Fibroblast of the aortic adventitia (primary cell): Measurements from ENCODE around the gene EDIL3. TPM values are rescaled to one million over a fixed set of nuclear protein-coding genes. Genes with fewer than 3 reads are reported as not detected.

Source experiments
- DNase-seq: peaks from one replicate; pipeline ENCODE4 v3.0.0-alpha.2; 2010; ENCODE audit warnings: low read depth
- H3K4me3 ChIP-seq: 2 replicates; pipeline ENCODE4 v1.5.1; 2011; ENCODE audit warnings: low read depth, mild to moderate bottlenecking, control low read depth, low read length, moderate library complexity
- total RNA-seq: library from RNA; depleted of rRNA; stranded (reverse); fragments of >200 nt; gene quantifications from 2 replicates; pipeline ENCODE4 v1.2.3, GENCODE V29; 2012; ENCODE audit warnings: low replicate concordance
- TF ChIP-seq, protein P1 (sequence below): IDR thresholded peaks from 2 replicates; pipeline ENCODE4 v1.5.1; 2011; ENCODE audit warnings: mild to moderate bottlenecking, low read length, control low read depth, inconsistent platforms; ENCODE audit not compliant: insufficient read depth

The EDIL3 gene
- total RNA-seq, 1 donor = 248 TPM

DNA sequence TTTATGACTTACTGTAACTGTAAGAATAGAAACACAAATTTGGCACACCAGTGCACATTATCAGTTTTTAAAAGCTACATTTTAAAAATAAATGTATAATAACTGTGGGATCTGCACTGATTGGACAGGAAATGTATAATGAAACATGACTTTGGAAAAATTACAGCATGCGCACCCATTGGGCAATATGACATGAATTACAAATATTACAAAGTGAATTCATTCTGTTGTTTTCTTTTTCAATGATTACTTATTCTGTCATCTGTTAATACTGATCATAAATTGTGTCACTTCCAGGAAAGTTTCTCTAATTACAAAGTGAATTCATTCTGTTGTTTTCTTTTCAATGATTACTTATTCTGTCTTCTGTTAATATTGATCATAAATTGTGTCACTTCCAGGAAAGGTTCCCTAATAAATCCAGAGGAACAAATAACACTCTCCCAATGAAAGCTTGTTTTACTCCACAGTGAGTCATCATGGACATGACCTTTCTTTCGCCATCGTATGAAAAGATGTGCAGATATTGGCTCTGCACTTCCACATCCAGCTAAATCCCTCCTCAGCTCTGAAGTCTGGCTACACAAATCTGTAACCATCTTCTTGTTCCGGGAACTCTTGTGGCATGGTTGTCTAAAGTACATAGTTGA is 367.0 kb downstream of the EDIL3 start:
- TF ChIP-seq, protein P1, sequence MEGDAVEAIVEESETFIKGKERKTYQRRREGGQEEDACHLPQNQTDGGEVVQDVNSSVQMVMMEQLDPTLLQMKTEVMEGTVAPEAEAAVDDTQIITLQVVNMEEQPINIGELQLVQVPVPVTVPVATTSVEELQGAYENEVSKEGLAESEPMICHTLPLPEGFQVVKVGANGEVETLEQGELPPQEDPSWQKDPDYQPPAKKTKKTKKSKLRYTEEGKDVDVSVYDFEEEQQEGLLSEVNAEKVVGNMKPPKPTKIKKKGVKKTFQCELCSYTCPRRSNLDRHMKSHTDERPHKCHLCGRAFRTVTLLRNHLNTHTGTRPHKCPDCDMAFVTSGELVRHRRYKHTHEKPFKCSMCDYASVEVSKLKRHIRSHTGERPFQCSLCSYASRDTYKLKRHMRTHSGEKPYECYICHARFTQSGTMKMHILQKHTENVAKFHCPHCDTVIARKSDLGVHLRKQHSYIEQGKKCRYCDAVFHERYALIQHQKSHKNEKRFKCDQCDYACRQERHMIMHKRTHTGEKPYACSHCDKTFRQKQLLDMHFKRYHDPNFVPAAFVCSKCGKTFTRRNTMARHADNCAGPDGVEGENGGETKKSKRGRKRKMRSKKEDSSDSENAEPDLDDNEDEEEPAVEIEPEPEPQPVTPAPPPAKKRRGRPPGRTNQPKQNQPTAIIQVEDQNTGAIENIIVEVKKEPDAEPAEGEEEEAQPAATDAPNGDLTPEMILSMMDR = no peak
- H3K4me3 ChIP-seq = no peak overlapping the region
- DNase-seq = peak; percentile 16

DNA sequence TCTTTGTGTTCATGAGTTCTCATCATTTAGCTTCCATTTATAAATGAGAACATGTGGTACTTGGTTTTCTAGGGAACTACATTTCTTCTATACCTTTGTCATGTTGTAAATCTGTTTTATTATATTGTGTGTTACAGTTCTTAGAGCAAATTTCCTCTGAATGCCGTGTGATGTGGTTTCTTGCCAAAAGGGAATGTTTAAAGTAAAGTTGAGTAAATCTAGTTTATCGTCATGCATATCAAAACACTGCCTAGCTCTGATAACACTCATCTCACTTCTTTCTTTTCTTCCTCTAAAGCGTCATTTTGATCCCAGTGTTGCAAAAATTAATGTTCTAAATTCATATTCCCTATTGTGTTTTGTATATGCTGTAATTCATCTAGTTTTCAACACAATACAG is 368.6 kb downstream of the EDIL3 start:
- TF ChIP-seq, protein P1 = no peak
- no peak for DNase-seq
- no peak overlapping the region for H3K4me3 ChIP-seq

DNA sequence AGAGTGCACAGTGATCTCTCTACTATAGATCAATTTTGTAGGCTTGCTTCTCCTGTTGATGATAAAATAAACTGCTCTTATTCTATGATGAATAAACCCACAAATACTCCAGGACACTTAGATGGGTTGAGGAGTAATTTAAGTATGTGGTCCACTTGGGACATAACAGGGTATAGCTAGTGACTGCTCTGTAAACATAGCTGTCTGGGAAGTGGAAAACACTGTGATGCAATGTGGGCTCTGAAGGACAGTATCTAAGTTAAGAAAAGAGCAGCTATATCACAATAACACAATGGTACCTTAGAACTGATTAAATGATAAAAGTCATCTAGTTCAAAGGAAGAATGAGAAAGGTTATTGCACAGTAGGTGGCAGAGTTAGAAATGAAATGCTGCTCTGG is 369.7 kb downstream of the EDIL3 start:
- no peak for DNase-seq
- no peak overlapping the region for H3K4me3 ChIP-seq
- TF ChIP-seq, protein P1 = no peak

DNA sequence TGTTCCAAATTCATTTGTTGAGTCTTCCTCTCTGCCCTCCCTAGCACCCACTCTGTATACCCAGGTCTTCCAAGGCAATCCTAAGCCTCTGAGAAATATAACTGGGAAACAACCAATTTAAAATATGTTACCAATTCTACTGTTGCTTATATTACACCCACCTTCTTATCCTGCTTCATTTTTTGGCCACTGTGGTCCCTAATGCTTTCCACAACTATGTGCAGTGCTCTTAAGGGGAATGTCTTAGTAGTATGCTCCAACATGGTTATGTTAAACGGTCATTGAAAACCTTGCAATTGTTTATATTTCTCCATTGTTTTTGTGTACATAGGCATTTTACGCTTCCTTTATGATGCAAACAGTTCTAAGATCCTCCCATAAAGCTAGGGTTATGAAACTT is 390.9 kb downstream of the EDIL3 start:
- H3K4me3 ChIP-seq = no peak overlapping the region
- DNase-seq = no peak
- TF ChIP-seq, protein P1 = no peak

DNA sequence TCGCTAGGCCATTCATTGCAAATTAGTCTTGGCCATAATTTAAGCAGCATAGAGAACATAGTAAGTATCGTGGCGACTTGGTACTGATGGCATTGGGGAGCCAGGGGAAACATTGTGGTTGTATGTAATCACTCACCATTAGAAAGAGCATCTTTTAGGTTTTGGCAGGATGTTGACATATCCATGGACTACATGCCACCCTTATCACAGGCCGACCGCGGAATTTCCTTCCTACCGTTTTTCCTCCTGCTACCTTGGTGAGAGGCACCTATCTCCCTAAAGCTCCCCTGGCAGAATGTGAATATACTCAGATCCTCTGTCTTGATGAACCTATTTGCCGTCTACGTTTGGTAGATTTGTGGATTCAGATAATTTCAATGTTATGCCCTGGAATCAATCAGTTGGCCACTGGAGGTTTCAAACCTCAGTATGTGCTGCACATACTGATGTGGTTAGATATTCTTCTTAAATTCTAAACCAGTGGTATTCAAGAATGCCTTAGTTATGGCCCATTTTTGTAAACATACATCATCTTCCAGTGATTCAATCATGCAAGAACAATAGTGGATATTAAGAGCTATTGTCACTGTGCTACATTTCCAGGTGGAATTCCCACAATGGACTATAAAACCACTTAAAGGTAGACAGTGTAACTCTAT is 393.0 kb downstream of the EDIL3 start:
- TF ChIP-seq, protein P1 = no peak
- no peak for DNase-seq
- no peak overlapping the region for H3K4me3 ChIP-seq

DNA sequence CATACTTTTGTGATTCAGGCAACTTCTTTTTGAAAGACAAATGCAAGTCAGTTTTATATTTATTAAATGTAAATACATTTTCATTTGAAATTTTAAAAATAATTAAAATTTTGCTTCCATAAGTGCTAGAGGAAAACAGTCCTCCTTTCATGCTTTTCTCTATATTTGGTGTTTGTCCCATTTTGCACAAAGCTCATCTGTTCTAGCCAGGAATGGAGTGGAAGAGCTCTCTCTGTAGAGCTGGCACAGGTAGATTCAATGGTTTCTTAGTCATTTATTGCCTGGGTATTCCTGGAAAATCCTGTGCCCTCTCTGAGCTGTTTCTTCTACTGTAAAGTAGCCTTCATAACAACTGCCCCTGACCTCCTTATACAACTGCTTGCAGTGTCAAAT is 396.4 kb downstream of the EDIL3 start:
- no peak for DNase-seq
- TF ChIP-seq, protein P1 = no peak
- no peak overlapping the region for H3K4me3 ChIP-seq
